K562 (cell line): Measurements from ENCODE around the gene ATP1A3. TPM values are rescaled to one million over a fixed set of nuclear protein-coding genes. Genes with fewer than 3 reads are reported as not detected.

Source experiments
- CREM ChIP-seq: IDR thresholded peaks from 2 replicates; pipeline ENCODE4 v1.6.1; 2014; ENCODE audit warnings: antibody characterized with exemption, low read depth
- FOS ChIP-seq: IDR thresholded peaks from 3 replicates; pipeline ENCODE4 v1.6.1; 2011; ENCODE audit not compliant: insufficient read length; ENCODE audit errors: extremely low read depth
- HES1 ChIP-seq: fragments of 450-650 bp; IDR thresholded peaks from 2 replicates; pipeline ENCODE4 v1.6.1; 2016; ENCODE audit warnings: low read depth, mild to moderate bottlenecking, moderate library complexity
- HMG20A ChIP-seq: fragments of 450-650 bp; formaldehyde crosslinking; conservative IDR thresholded peaks from 2 replicates; pipeline ENCODE4 v1.4.0; 2020; ENCODE audit warnings: mild to moderate bottlenecking, mixed read lengths
- NFIC ChIP-seq: fragments of 450-650 bp; IDR thresholded peaks from 2 replicates; pipeline ENCODE4 v1.6.1; 2017; ENCODE audit warnings: mild to moderate bottlenecking, inconsistent platforms
- NKRF ChIP-seq: fragments of 450-650 bp; IDR thresholded peaks from 2 replicates; pipeline ENCODE4 v1.6.1; 2016; ENCODE audit warnings: borderline replicate concordance
- POLR2AphosphoS5 ChIP-seq: IDR thresholded peaks from 2 replicates; pipeline ENCODE4 v1.6.1; 2011; ENCODE audit warnings: mild to moderate bottlenecking, low read depth, low read length, moderate library complexity; ENCODE audit not compliant: control insufficient read depth, insufficient read depth
- SIN3A ChIP-seq, 2 experiments: fragments of 150-350 bp in 1 of 2; IDR thresholded peaks; 2 replicates each; pipeline ENCODE4 v1.6.1; 2011 to 2016; ENCODE audit warnings: borderline replicate concordance in 2 of 2, low read depth in 2 of 2, low read length in 2 of 2, mild to moderate bottlenecking in 2 of 2, moderate library complexity in 2 of 2; ENCODE audit not compliant: control insufficient read depth in 1 of 2
- SOX6 ChIP-seq: fragments of 450-650 bp; IDR thresholded peaks from 2 replicates; pipeline ENCODE4 v1.6.1; 2014; ENCODE audit warnings: mild to moderate bottlenecking
- TRIM25 ChIP-seq: fragments of 450-650 bp; IDR thresholded peaks from 2 replicates; pipeline ENCODE4 v1.7.0; 2016; ENCODE audit warnings: borderline replicate concordance
- ZBTB40 ChIP-seq, 2 experiments: fragments of 450-650 bp in 1 of 2; sonication (generic) in 1 of 2; formaldehyde crosslinking in 1 of 2; IDR thresholded peaks; 2 replicates each; pipeline versions ENCODE4 v1.7.1 to v1.9.0; 2016 to 2022; ENCODE audit warnings: inconsistent platforms in 1 of 2, mild to moderate bottlenecking in 1 of 2, missing genetic modification reagents in 1 of 2
- ZFX ChIP-seq: sonication (generic); formaldehyde crosslinking; IDR thresholded peaks from 2 replicates; pipeline ENCODE4 v1.8.0; 2022; ENCODE audit warnings: mild to moderate bottlenecking, missing genetic modification reagents, moderate library complexity
- polyA plus RNA-seq, 8 experiments: library from polyadenylated mRNA; depleted of rRNA in 4 of 8; stranded (reverse) in 5 of 8; unstranded in 3 of 8; fragments of >200 nt; fragmentation: Nextera tagmentation in 2 of 8; fragmentation: Illumina TruSeq in 1 of 8; extraction: Ambion mirVana in 2 of 8; extraction: Trizol in 1 of 8; gene quantifications; 2 replicates each; pipeline versions ENCODE4 v1.2.1 to v1.2.3, GENCODE V29; 2011 to 2014; ENCODE audit warnings: inconsistent platforms in 1 of 8, missing spikeins in 1 of 8
- total RNA-seq, 7 experiments: library from RNA; depleted of rRNA in 6 of 7; stranded (reverse); fragments of >200 nt in 6 of 7; fragmentation: Illumina TruSeq in 2 of 7; extraction: Trizol in 2 of 7; gene quantifications; 2 replicates each; pipeline versions ENCODE4 v1.2.1 to v1.2.3, GENCODE V29; 2011 to 2021; ENCODE audit warnings: low replicate concordance in 1 of 7

The ATP1A3 gene
- total and polyA plus RNA-seq, 9 of the 15 experiments (the other 6 are each of a cell fraction or from before 2014, with no cell fraction given) = 0.03 to 1.0 (median 0.17) TPM; not detected in 3

GRCh38 chr19:41939861-41940730 is 53.9 kb downstream of the ATP1A3 start (continued):
- TF ChIP-seq ZBTB40 (IDR thresholded peaks at IDR 0.05) = peak; percentile 29; the same call in 1 of the 2 replicates
- TF ChIP-seq ZBTB40 (CRISPR knock-in tag; IDR thresholded peaks at IDR 0.05) = no peak
- no peak for TF ChIP-seq HMG20A (CRISPR knock-in tag)
- TF ChIP-seq HES1 = no peak
- TF ChIP-seq TRIM25 = no peak
- no peak for TF ChIP-seq POLR2AphosphoS5
- peak; percentile 53 for TF ChIP-seq ZFX (CRISPR knock-in tag)
- no peak for TF ChIP-seq SOX6
- TF ChIP-seq NKRF = no peak
- TF ChIP-seq SIN3A (IDR thresholded peaks at IDR 0.05; ENCODE audit: borderline replicate concordance in 2 of 2, control insufficient read depth in 1 of 2, low read depth in 2 of 2, low read length in 2 of 2) = no peak
- TF ChIP-seq CREM = peak; percentile 61
- TF ChIP-seq FOS = no peak
- TF ChIP-seq NFIC = no peak
